WTC11 (cell line): ENCODE data around the gene KRABD2.

ENCODE experiments used
- NFYB ChIP-seq: sonication (generic); formaldehyde crosslinking; conservative IDR thresholded peaks from 2 replicates; pipeline ENCODE4 v1.8.0; 2022; ENCODE audit warnings: low read depth, missing genetic modification reagents
- ZBTB21 ChIP-seq: sonication (generic); formaldehyde crosslinking; IDR thresholded peaks from 2 replicates; pipeline ENCODE4 v1.8.1; 2023; ENCODE audit warnings: mild to moderate bottlenecking, missing genetic modification reagents, borderline replicate concordance
- TF ChIP-seq, protein P1 (sequence below): sonication (generic); formaldehyde crosslinking; IDR thresholded peaks from 2 replicates; pipeline ENCODE4 v1.8.1; 2023; ENCODE audit warnings: mild to moderate bottlenecking, missing genetic modification reagents, moderate library complexity
- TF ChIP-seq, protein P2 (sequence below): fragments of 200-600 bp; IDR thresholded peaks from 2 replicates; pipeline ENCODE4 v1.8.0; 2022; ENCODE audit warnings: antibody characterized with exemption
- TF ChIP-seq, protein P3 (sequence below): sonication (generic); formaldehyde crosslinking; IDR thresholded peaks from 2 replicates; pipeline ENCODE4 v1.8.1; 2023; ENCODE audit warnings: mild to moderate bottlenecking, missing genetic modification reagents, moderate library complexity

DNA sequence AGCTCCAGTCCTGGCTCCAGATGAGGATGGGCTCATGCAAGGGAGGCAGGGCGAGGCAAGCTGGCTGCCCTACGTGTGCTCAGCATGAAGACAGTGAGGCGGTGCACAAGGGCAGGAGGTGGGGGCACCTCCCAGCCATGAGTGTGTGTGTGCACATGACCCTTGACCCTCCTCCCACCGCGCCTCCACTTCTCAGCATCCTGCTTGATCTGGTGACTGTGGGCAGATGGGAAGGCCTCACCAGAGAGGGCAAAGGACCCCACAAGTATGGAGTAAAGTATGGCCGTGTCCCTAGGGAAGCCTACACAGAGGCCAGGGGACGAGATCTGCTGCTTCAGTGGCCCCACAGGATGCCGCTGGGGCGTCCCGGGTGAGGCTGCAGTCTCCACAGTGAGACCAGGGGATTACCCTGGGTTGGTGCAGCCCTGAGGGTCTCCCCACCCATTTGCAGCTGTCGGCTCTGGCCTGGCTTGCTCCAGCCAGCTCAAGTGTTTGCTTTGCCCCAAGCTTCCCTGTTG is 29.1 kb upstream of the KRABD2 start:
- no peak for TF ChIP-seq ZBTB21
- no peak for TF ChIP-seq NFYB (CRISPR knock-in tag)
- TF ChIP-seq, protein P1, sequence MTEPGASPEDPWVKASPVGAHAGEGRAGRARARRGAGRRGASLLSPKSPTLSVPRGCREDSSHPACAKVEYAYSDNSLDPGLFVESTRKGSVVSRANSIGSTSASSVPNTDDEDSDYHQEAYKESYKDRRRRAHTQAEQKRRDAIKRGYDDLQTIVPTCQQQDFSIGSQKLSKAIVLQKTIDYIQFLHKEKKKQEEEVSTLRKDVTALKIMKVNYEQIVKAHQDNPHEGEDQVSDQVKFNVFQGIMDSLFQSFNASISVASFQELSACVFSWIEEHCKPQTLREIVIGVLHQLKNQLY (CRISPR knock-in tag): no peak
- TF ChIP-seq, protein P2, sequence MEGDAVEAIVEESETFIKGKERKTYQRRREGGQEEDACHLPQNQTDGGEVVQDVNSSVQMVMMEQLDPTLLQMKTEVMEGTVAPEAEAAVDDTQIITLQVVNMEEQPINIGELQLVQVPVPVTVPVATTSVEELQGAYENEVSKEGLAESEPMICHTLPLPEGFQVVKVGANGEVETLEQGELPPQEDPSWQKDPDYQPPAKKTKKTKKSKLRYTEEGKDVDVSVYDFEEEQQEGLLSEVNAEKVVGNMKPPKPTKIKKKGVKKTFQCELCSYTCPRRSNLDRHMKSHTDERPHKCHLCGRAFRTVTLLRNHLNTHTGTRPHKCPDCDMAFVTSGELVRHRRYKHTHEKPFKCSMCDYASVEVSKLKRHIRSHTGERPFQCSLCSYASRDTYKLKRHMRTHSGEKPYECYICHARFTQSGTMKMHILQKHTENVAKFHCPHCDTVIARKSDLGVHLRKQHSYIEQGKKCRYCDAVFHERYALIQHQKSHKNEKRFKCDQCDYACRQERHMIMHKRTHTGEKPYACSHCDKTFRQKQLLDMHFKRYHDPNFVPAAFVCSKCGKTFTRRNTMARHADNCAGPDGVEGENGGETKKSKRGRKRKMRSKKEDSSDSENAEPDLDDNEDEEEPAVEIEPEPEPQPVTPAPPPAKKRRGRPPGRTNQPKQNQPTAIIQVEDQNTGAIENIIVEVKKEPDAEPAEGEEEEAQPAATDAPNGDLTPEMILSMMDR: no peak
- TF ChIP-seq, protein P3, sequence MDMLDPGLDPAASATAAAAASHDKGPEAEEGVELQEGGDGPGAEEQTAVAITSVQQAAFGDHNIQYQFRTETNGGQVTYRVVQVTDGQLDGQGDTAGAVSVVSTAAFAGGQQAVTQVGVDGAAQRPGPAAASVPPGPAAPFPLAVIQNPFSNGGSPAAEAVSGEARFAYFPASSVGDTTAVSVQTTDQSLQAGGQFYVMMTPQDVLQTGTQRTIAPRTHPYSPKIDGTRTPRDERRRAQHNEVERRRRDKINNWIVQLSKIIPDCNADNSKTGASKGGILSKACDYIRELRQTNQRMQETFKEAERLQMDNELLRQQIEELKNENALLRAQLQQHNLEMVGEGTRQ (CRISPR knock-in tag): no peak
